GM21526 (cell line): Measurements from ENCODE around the gene TGM2.
"Not testable (repeated sequence)": the region's sequence is repeated elsewhere in the genome, so short reads cannot be mapped to it uniquely, and the experiment has no call there.

Experiments used
- ATAC-seq: cut with Tn5 transposase; IDR thresholded peaks from one replicate; pipeline ENCODE4 v1.9.1; 2021; ENCODE audit warnings: moderate library complexity; ENCODE audit not compliant: unreplicated experiment, low FRiP score

TGM2 gene

GRCh38 chr20:38120625-38120988 is 44.5 kb downstream of the TGM2 start:
- ATAC-seq = no peak

DNA sequence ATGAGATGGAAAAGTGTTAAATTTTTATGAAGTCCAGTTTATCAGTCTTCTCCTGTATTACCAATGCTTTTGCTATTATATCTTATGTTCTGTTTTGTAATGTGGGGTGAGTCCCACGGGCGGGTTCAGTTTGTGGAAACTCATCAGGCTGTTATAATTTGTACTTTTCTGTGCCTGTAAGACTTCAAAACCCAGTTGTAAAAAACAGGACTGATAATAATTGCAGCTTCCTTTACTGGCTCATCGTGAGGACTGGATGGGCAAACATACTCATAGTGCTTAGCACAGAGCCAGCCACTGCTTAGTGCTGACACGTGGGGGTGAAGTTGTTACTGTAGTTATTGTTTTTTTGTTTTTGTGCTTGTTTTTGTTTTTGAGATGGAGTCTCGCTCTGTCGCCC is 45.6 kb downstream of the TGM2 start:
- ATAC-seq = no peak

DNA sequence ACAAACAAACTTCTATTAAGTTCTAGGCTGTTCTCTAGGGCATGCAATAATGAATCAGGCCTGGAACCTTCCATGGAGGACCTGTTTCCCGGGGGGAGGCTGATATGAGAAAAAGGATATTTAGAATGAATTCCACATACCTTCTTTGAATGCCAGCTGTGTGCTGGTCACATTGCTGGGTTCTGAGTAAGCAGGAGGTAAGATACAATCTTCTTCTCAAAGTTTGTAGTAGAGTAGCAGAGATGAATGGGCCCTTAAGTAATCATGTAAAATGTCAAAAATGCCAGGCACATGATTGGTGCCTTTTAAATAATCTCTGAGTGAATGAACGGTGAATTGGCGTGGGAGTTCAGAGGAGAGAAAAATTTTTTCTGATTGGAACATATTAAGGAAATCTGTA is 47.4 kb downstream of the TGM2 start:
- ATAC-seq = no peak

DNA sequence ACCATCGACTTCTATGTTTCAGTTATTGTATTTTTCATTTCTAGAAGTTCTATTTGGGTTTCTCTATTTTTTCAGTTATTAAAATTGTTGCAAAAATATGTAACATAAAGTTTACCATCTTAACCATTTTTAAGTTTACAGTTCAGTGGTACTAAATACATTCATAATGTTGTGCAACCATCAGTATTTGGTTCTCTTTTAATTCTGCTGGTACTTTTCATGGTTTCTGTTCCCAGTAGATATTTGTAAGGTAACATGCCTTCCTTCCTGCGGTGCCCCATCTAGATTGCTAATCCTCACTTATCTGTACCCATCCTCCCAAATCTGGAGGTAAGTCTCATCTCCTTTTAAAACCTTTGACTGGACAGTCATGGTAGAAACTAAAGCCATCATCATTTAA is 47.9 kb downstream of the TGM2 start:
- no peak for ATAC-seq

GRCh38 chr20:38116409-38117165 is 48.5 kb downstream of the TGM2 start:
- no peak for ATAC-seq

- no peak for ATAC-seq
These were observed 49.2 kb downstream of the TGM2 start for GRCh38 chr20:38115896-38116295.

DNA sequence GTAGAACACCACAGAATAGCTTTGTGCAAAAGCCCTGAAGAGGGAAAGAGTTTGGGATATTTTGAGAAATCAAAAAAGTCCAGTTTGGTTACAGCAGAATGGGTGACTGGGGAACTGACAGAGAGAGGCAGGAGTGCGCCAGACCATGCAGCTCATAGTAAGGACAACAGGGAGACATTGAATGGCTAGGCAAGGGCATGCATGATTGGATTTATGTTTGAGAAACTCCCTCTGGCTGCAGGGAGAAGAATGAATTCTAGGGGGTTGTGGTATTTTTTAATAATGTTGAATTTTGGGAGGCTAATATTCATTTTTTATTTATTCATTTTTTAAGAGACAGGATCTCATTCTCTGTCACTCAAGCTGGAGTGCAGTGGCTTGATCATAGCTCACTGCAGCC is 49.9 kb downstream of the TGM2 start:
- no peak for ATAC-seq

- no peak for ATAC-seq
These were observed 50.7 kb downstream of the TGM2 start for GRCh38 chr20:38114353-38114791.

- ATAC-seq = no peak
These were observed 51.4 kb downstream of the TGM2 start for GRCh38 chr20:38113401-38114325.

- ATAC-seq = no peak
These were observed 52.2 kb downstream of the TGM2 start for GRCh38 chr20:38112930-38113294.

- no peak for ATAC-seq
These were observed 52.7 kb downstream of the TGM2 start for GRCh38 chr20:38112261-38112929.

- ATAC-seq = no peak
These were observed 53.5 kb downstream of the TGM2 start for GRCh38 chr20:38111366-38112232.

- ATAC-seq = no peak
These were observed 54.4 kb downstream of the TGM2 start for GRCh38 chr20:38110525-38111178.

GRCh38 chr20:38109591-38110524 is 55.2 kb downstream of the TGM2 start:
- ATAC-seq = no peak

- ATAC-seq = no peak
These were observed 56.0 kb downstream of the TGM2 start for GRCh38 chr20:38108986-38109541.

GRCh38 chr20:38108438-38108985 is 56.6 kb downstream of the TGM2 start:
- ATAC-seq = no peak

DNA sequence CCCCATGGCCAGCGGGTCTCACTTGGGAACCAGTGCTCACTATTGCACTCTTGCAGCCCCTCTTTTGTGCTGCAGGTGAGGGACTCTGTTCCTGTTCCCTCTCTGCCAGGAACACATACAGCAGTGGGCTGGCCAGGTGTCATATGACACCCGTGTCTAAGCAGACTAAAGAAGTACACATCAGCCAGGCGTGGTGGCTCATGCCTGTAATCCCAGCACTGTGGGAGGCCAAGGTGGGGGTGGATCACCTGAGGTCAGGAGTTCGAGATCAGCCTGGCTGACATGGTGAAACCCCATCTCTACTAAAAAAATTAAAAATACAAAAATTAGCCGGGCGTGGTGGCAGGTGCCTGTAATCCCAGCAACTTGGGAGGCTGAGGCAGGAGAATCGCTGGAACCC is 57.2 kb downstream of the TGM2 start:
- not testable (repeated sequence) for ATAC-seq

DNA sequence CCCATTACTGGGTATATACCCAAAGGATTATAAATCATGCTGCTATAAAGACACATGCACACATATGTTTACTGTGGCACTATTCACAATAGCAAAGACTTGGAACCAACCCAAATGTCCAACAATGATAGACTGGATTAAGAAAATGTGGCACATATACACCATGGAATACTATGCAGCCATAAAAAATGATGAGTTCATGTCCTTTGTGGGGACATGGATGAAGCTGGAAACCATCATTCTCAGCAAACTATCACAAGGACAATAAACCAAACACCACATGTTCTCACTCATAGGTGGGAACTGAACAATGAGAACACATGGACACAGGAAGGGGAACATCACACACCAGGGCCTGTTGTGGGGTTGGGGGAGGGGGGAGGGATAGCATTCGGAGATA is 57.7 kb downstream of the TGM2 start:
- ATAC-seq = not testable (repeated sequence)
